ENCODE results near the gene RNASE4. TPM values are rescaled to one million over a fixed set of nuclear protein-coding genes. Genes with fewer than 3 reads are reported as not detected.
"Not testable (repeated sequence)": the region's sequence is repeated elsewhere in the genome, so short reads cannot be mapped to it uniquely, and the experiment has no call there.

RNASE4 gene
- polyA plus RNA-seq, 6 donors from 2014 or later, result 0.18 to 0.61 (median 0.34) TPM; not detected in 1

- Mint-ChIP-seq H3K36me3 (no peaks in the 10 kb centered on the region), H3K9me3 (peaks cover 0 to 7% (median 0%) of the 10 kb centered on the region in 7 donors), H3K4me3 (no peak overlapping the region), H3K4me1 (peaks cover 4 to 15% (median 10%) of the 10 kb centered on the region in 3 donors), H3K27me3 (peaks cover 0 to 8% (median 6%) of the 10 kb centered on the region in 3 donors), H3K27ac (no peak overlapping the region)
- no peak for DNase-seq
- no peak for ATAC-seq (ENCODE audit: low read depth in 2 of 2)
Observed at GRCh38 chr14:20696764-20697163, 12.4 kb downstream of the RNASE4 start.

- no peak overlapping the region for H3K4me3 Mint-ChIP-seq
- H3K4me1 Mint-ChIP-seq, result peaks cover 4 to 15% (median 10%) of the 10 kb centered on the region in 3 donors
- H3K27me3 Mint-ChIP-seq, result peaks cover 0 to 8% (median 6%) of the 10 kb centered on the region in 3 donors
- H3K27ac Mint-ChIP-seq, result no peak overlapping the region
- H3K36me3 Mint-ChIP-seq, result no peaks in the 10 kb centered on the region
- peaks cover 0 to 7% (median 0%) of the 10 kb centered on the region in 7 donors for H3K9me3 Mint-ChIP-seq
- ATAC-seq (ENCODE audit: low read depth in 2 of 2) (peak; percentile 78 to 89), DNase-seq (peak; percentile 67)
Observed at GRCh38 chr14:20697273-20698017, 13.1 kb downstream of the RNASE4 start.

DNA sequence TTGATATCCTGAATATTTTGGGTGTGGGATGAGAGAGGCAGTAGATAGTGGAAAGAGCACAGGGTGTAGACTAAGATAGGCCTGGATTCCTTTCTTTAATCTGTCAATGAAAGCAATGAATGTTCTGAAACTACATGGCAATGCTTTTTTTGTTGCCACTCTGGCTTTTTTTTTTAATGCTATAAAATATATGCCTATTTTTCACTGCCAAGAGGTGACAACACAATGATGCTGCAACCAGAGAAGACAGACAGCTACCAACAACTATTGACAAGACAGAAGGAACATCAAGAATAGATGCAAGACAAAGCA is 13.6 kb downstream of the RNASE4 start:
- H3K4me3 Mint-ChIP-seq, result no peak overlapping the region
- no peaks in the 10 kb centered on the region for H3K36me3 Mint-ChIP-seq
- ATAC-seq (ENCODE audit: low read depth in 2 of 2), result no peak
- no peak overlapping the region for H3K27ac Mint-ChIP-seq
- H3K4me1 Mint-ChIP-seq, result peaks cover 4 to 15% (median 10%) of the 10 kb centered on the region in 3 donors
- peaks cover 0 to 7% (median 0%) of the 10 kb centered on the region in 7 donors for H3K9me3 Mint-ChIP-seq
- H3K27me3 Mint-ChIP-seq, result peaks cover 0 to 6% (median 5%) of the 10 kb centered on the region in 3 donors
- no peak for DNase-seq

GRCh38 chr14:20698934-20699333 is 14.6 kb downstream of the RNASE4 start:
- ATAC-seq (ENCODE audit: low read depth in 2 of 2) (no peak), DNase-seq (no peak)
- H3K36me3 Mint-ChIP-seq, result no peaks in the 10 kb centered on the region
- no peaks in the 10 kb centered on the region for H3K27me3 Mint-ChIP-seq
- peaks cover 4 to 15% (median 10%) of the 10 kb centered on the region in 3 donors for H3K4me1 Mint-ChIP-seq
- peak overlapping the region in 1 of 6 donors; percentile 10 for H3K27ac Mint-ChIP-seq
- H3K4me3 Mint-ChIP-seq, result no peak overlapping the region
- H3K9me3 Mint-ChIP-seq, result peaks cover 0 to 7% (median 0%) of the 10 kb centered on the region in 7 donors

GRCh38 chr14:20699931-20700330 is 15.6 kb downstream of the RNASE4 start:
- no peak for ATAC-seq (ENCODE audit: low read depth in 2 of 2)
- no peak overlapping the region for H3K27ac Mint-ChIP-seq
- H3K4me3 Mint-ChIP-seq, result no peak overlapping the region
- DNase-seq, result no peak
- H3K36me3 Mint-ChIP-seq, result no peaks in the 10 kb centered on the region
- no peaks in the 10 kb centered on the region for H3K27me3 Mint-ChIP-seq
- H3K4me1 Mint-ChIP-seq, result peaks cover 4 to 15% (median 10%) of the 10 kb centered on the region in 3 donors
- peaks cover 0 to 7% (median 0%) of the 10 kb centered on the region in 7 donors for H3K9me3 Mint-ChIP-seq

- H3K27ac Mint-ChIP-seq; ATAC-seq (ENCODE audit: low read depth in 2 of 2); H3K27me3 Mint-ChIP-seq; H3K9me3 Mint-ChIP-seq; H3K36me3 Mint-ChIP-seq; DNase-seq; H3K4me3 Mint-ChIP-seq: not testable (repeated sequence)
- H3K4me1 Mint-ChIP-seq, result peaks cover 4 to 15% (median 10%) of the 10 kb centered on the region in 3 donors
Observed at GRCh38 chr14:20700965-20701364, 16.6 kb downstream of the RNASE4 start.

- no peak overlapping the region for H3K4me3 Mint-ChIP-seq
- H3K4me1 Mint-ChIP-seq, result peaks cover 0 to 10% (median 4%) of the 10 kb centered on the region in 3 donors
- no peak overlapping the region for H3K27ac Mint-ChIP-seq
- no peaks in the 10 kb centered on the region for H3K27me3 Mint-ChIP-seq
- ATAC-seq (ENCODE audit: low read depth in 2 of 2) (no peak), DNase-seq (no peak)
- peaks cover 0 to 2% (median 0%) of the 10 kb centered on the region in 7 donors for H3K9me3 Mint-ChIP-seq
- H3K36me3 Mint-ChIP-seq, result no peaks in the 10 kb centered on the region
Observed at GRCh38 chr14:20706657-20707355, 22.4 kb downstream of the RNASE4 start.

- Mint-ChIP-seq H3K4me3 (no peak overlapping the region), H3K36me3 (no peaks in the 10 kb centered on the region), H3K27me3 (no peaks in the 10 kb centered on the region), H3K4me1 (peaks cover 0 to 17% (median 4%) of the 10 kb centered on the region in 3 donors), H3K27ac (no peak overlapping the region), H3K9me3 (peaks cover 0 to 2% (median 0%) of the 10 kb centered on the region in 7 donors)
- ATAC-seq (ENCODE audit: low read depth in 2 of 2) (no peak), DNase-seq (no peak)
Observed at GRCh38 chr14:20707622-20708021, 23.3 kb downstream of the RNASE4 start.

DNA sequence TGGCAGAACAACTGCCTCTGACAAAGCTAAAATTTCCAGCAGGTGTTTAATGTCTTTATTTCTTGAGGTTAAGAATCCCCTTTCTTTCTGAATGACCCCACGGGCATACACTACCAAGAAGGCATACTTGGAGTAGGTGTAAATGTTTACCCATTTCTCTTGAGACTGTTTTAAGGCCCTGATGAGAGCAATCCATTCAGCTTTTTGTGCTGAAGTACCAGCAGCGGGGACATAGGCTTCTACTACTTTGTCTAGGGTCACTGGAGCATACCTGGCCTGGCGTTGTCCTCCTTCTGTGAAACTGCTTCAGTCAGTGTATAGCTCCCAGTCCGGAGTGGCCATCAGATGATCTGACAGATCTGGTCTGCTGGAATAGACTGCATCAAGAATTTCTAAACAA is 26.9 kb downstream of the RNASE4 start:
- peak overlapping the region in 1 of 6 donors; percentile 62 for H3K27ac Mint-ChIP-seq
- DNase-seq, result no peak
- peaks cover 32 to 52% (median 36%) of the 10 kb centered on the region in 3 donors for H3K4me1 Mint-ChIP-seq
- ATAC-seq (ENCODE audit: low read depth in 2 of 2), result no peak
- H3K27me3 Mint-ChIP-seq, result no peaks in the 10 kb centered on the region
- peaks cover 0 to 12% (median 4%) of the 10 kb centered on the region in 7 donors for H3K9me3 Mint-ChIP-seq
- peaks cover 6 to 7% of the 10 kb centered on the region in 2 donors for H3K36me3 Mint-ChIP-seq
- no peak overlapping the region for H3K4me3 Mint-ChIP-seq

- DNase-seq (no peak), ATAC-seq (ENCODE audit: low read depth in 2 of 2) (no peak)
- Mint-ChIP-seq H3K9me3 (peaks cover 0 to 13% (median 4%) of the 10 kb centered on the region in 7 donors), H3K36me3 (peaks cover 7 to 8% of the 10 kb centered on the region in 2 donors), H3K27ac (peak overlapping the region in 1 of 6 donors; percentile 62), H3K4me3 (no peak overlapping the region), H3K4me1 (peaks cover 34 to 56% (median 41%) of the 10 kb centered on the region in 3 donors), H3K27me3 (no peaks in the 10 kb centered on the region)
Observed at GRCh38 chr14:20711685-20712084, 27.3 kb downstream of the RNASE4 start.

GRCh38 chr14:20712904-20713303 is 28.5 kb downstream of the RNASE4 start:
- H3K4me3 Mint-ChIP-seq, result peak overlapping the region in 7 of 8 donors; percentile 0 to 59 (median 26)

DNA sequence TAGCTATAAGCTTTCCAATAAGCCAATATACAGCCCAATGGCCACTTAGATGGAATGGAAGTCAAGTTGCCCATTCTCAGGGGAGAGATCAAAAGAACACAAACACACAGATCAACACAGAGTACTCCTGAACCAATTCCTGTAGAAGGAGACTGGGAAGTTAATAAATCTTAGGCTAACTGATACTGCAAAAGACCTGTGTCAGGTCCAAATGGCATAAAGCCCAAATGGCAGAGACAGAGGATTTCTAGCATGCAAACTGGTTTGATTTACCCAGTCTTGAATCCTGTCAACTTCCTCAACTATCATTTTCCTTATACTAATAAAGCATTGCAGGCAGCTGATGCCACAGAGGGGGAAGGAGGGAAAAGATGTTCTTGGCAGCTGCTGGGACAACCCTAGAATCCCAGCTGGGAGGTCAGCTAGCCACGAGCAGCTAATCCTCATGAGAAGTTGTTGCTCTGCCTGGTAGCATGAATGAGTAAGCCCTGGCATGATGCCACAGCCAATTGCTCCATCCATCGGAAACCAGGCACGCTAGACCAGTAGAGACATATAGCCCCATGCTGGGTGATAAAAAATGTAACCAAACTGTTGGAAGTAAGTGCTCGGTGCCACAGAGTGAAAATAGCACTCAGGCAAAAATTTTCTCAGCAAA is 30.4 kb downstream of the RNASE4 start:
- DNase-seq (no peak), ATAC-seq (ENCODE audit: low read depth in 2 of 2) (no peak)
- Mint-ChIP-seq H3K4me1 (peaks cover 52 to 83% (median 68%) of the 10 kb centered on the region in 3 donors), H3K27me3 (no peaks in the 10 kb centered on the region), H3K4me3 (peak overlapping the region in 5 of 8 donors; percentile 12 to 74 (median 58)), H3K27ac (peak overlapping the region; percentile 87 to 98 (median 92)), H3K36me3 (peaks cover 7 to 13% of the 10 kb centered on the region in 2 donors), H3K9me3 (peaks cover 4 to 18% (median 5%) of the 10 kb centered on the region in 7 donors)

More at GRCh38 chr14:20712904-20713303, 28.5 kb downstream of the RNASE4 start:
- no peak for DNase-seq
- ATAC-seq (ENCODE audit: low read depth in 2 of 2), result no peak
- Mint-ChIP-seq H3K36me3 (peaks cover 7 to 10% of the 10 kb centered on the region in 2 donors), H3K27me3 (no peaks in the 10 kb centered on the region), H3K4me1 (peaks cover 41 to 66% (median 53%) of the 10 kb centered on the region in 3 donors), H3K9me3 (peaks cover 0 to 14% (median 4%) of the 10 kb centered on the region in 7 donors), H3K27ac (peak overlapping the region in 2 of 6 donors; percentile 90)

- peak overlapping the region; percentile 9 to 90 (median 80) for H3K27ac Mint-ChIP-seq
- H3K4me1 Mint-ChIP-seq, result peaks cover 52 to 93% (median 88%) of the 10 kb centered on the region in 3 donors
- DNase-seq, result no peak
- no peaks in the 10 kb centered on the region for H3K27me3 Mint-ChIP-seq
- peaks cover 0 to 11% of the 10 kb centered on the region in 2 donors for H3K36me3 Mint-ChIP-seq
- ATAC-seq (ENCODE audit: low read depth in 2 of 2), result peak in 1 of 2 donors; percentile 18
- H3K9me3 Mint-ChIP-seq, result peaks cover 4 to 16% (median 5%) of the 10 kb centered on the region in 7 donors
- peak overlapping the region in 7 of 8 donors; percentile 2 to 73 (median 36) for H3K4me3 Mint-ChIP-seq
Observed at GRCh38 chr14:20719777-20720176, 35.4 kb downstream of the RNASE4 start.

Measured in naive B cell (primary cell).